OCI-LY1 (cell line): ENCODE measurements around the gene CD84.

ENCODE experiments used
- CTCF ChIP-seq: fragments of 200-600 bp; sonication (generic), shearing (Covaris generic); IDR thresholded peaks from 2 replicates; pipeline ENCODE4 v1.5.1; 2017; ENCODE audit warnings: mild to moderate bottlenecking, antibody characterized with exemption, low read length, moderate library complexity, mixed read lengths
- EZH2 ChIP-seq: fragments of 200-600 bp; sonication (generic), shearing (Covaris generic); IDR thresholded peaks from 2 replicates; pipeline ENCODE4 v1.8.0; 2017; ENCODE audit warnings: borderline replicate concordance, mixed run types, mild to moderate bottlenecking, antibody characterized with exemption, low read length, moderate library complexity, mixed read lengths

- TF ChIP-seq CTCF: no peak
- no peak for TF ChIP-seq EZH2
These were observed 45.2 kb upstream of the CD84 start for GRCh38 chr1:160624464-160624863.
